HCT116 (cell line): ENCODE data around the gene CDKN1A. TPM values are rescaled to one million over a fixed set of nuclear protein-coding genes. Genes with fewer than 3 reads are reported as not detected.

ENCODE experiments used
- ATAC-seq: fragments of 200-7000 bp; cut with Tn5 transposase; 2 replicates; pipeline ENCODE4 v1.9.1; 2020; ENCODE audit warnings: mild to moderate bottlenecking, moderate library complexity
- BruUV-seq: library from RNA; stranded (reverse); fragments of 400-500 nt; replicated peaks from 2 replicates; lab custom pipeline; 2021; lab: Mats Ljungman, UMichigan
- CTCF ChIA-PET: fragments of 300-600 bp; sonication (Branson Sonifier 250); formaldehyde crosslinking; loops from one replicate; lab custom pipeline; 2021; ENCODE audit warnings: antibody characterized with exemption; lab: Charles Lee
- POLR2A ChIA-PET: fragments of 300-600, 350-600 bp; sonication (Branson Sonifier 250); formaldehyde crosslinking; loops from one replicate; lab custom pipeline; 2021; ENCODE audit warnings: antibody characterized with exemption; lab: Charles Lee
- RAD21 ChIA-PET, 2 experiments: fragments of 300-600 bp; sonication (Branson Sonifier 250); formaldehyde crosslinking; loops; one replicate each; lab custom pipeline; 2023; ENCODE audit warnings: low total read pairs in 2 of 2; ENCODE audit not compliant: uncharacterized antibody in 2 of 2, unreplicated experiment in 2 of 2, low non-redundant PET in 1 of 2; lab: Charles Lee
- DNase-seq: peaks from one replicate; pipeline ENCODE4 v3.0.0-alpha.2; 2010; ENCODE audit warnings: low read depth, low spot score
- H2AFZ ChIP-seq: fragments of 200-600 bp; shearing (Covaris generic), sonication (generic); 2 replicates; pipeline ENCODE4 v1.6.1; 2017; ENCODE audit warnings: low read depth, mixed run types, mixed read lengths, antibody characterized with exemption, low read length; ENCODE audit not compliant: poor library complexity, severe bottlenecking
- H3K27ac ChIP-seq: 2 replicates; pipeline ENCODE4 v1.5.1; 2012; ENCODE audit warnings: low read depth, low read length
- H3K27me3 ChIP-seq: fragments of 200-600 bp; sonication (generic); 2 replicates; pipeline ENCODE4 v1.6.1; 2016; ENCODE audit warnings: mixed run types, low read length, mixed read lengths; ENCODE audit not compliant: insufficient read depth
- H3K36me3 ChIP-seq, 2 experiments: fragments of 200-500 bp in 1 of 2; fragments of 200-600 bp in 1 of 2; sonication (Bioruptor generic) in 1 of 2; sonication (generic) in 1 of 2; 2 replicates each; pipeline versions ENCODE4 v1.5.1 to v1.6.1; 2014 to 2016; ENCODE audit warnings: low read length in 2 of 2, inconsistent platforms in 1 of 2, mixed read lengths in 1 of 2, mixed run types in 1 of 2; ENCODE audit not compliant: insufficient read depth in 2 of 2, control insufficient read depth in 1 of 2
- H3K4me1 ChIP-seq, 2 experiments: fragments of 200-600 bp in 1 of 2; sonication (generic) in 1 of 2; 2 replicates each; pipeline versions ENCODE4 v1.5.1 to v1.6.1; 2012 to 2017; ENCODE audit warnings: low read length in 2 of 2, inconsistent platforms in 1 of 2, mild to moderate bottlenecking in 1 of 2, mixed read lengths in 1 of 2, mixed run types in 1 of 2, moderate library complexity in 1 of 2; ENCODE audit not compliant: insufficient read depth in 2 of 2, control insufficient read depth in 1 of 2
- H3K4me2 ChIP-seq: fragments of 200-600 bp; sonication (generic); 2 replicates; pipeline ENCODE4 v1.6.1; 2017; ENCODE audit warnings: mixed run types, low read length, mixed read lengths
- H3K4me3 ChIP-seq, 2 experiments: fragments of 200-600 bp in 1 of 2; sonication (generic) in 1 of 2; replicated peaks in 1 of 2; 2 replicates each; pipeline ENCODE4 v1.5.1; 2011 to 2016; ENCODE audit warnings: low read length in 2 of 2, control low read depth in 1 of 2, low read depth in 1 of 2, mild to moderate bottlenecking in 1 of 2, mixed read lengths in 1 of 2, mixed run types in 1 of 2
- H3K79me2 ChIP-seq: fragments of 200-600 bp; sonication (generic); 2 replicates; pipeline ENCODE4 v1.6.1; 2017; ENCODE audit warnings: mild to moderate bottlenecking, mixed run types, low read length, moderate library complexity, mixed read lengths; ENCODE audit not compliant: insufficient read depth
- H3K9ac ChIP-seq: fragments of 200-600 bp; sonication (generic); 2 replicates; pipeline ENCODE4 v1.6.1; 2016; ENCODE audit warnings: low read length, mixed read lengths
- H3K9me2 ChIP-seq: fragments of 200-600 bp; sonication (generic), shearing (Covaris generic); 2 replicates; pipeline ENCODE4 v1.6.1; 2017; ENCODE audit warnings: mixed run types, mild to moderate bottlenecking, moderate library complexity; ENCODE audit not compliant: insufficient read depth
- H3K9me3 ChIP-seq, 2 experiments: fragments of 200-500 bp in 1 of 2; fragments of 200-600 bp in 1 of 2; sonication (Bioruptor generic) in 1 of 2; sonication (generic) in 1 of 2; 2 replicates each; pipeline ENCODE4 v1.6.1; 2014 to 2017; ENCODE audit warnings: low read length in 2 of 2, mixed read lengths in 2 of 2, inconsistent platforms in 1 of 2, low read depth in 1 of 2, mild to moderate bottlenecking in 1 of 2, mixed run types in 1 of 2, moderate library complexity in 1 of 2; ENCODE audit not compliant: control insufficient read depth in 1 of 2, insufficient read depth in 1 of 2
- H4K20me1 ChIP-seq: fragments of 200-600 bp; sonication (generic), shearing (Covaris generic); 2 replicates; pipeline ENCODE4 v1.6.1; 2017; ENCODE audit warnings: mixed run types, mild to moderate bottlenecking, moderate library complexity; ENCODE audit not compliant: insufficient read depth
- CBX3 ChIP-seq: IDR thresholded peaks from 2 replicates; pipeline ENCODE4 v1.6.1; 2012; ENCODE audit warnings: low read depth
- CEBPB ChIP-seq: IDR thresholded peaks from 2 replicates; pipeline ENCODE4 v1.6.1; 2012; ENCODE audit warnings: low read depth
- EGR1 ChIP-seq: IDR thresholded peaks from 2 replicates; pipeline ENCODE4 v1.6.1; 2012; ENCODE audit warnings: low read depth
- EZH2phosphoT487 ChIP-seq: fragments of 200-600 bp; IDR thresholded peaks from 2 replicates; pipeline ENCODE4 v1.6.1; 2018; ENCODE audit warnings: antibody characterized with exemption, borderline replicate concordance
- FOSL1 ChIP-seq: IDR thresholded peaks from 2 replicates; pipeline ENCODE4 v1.6.1; 2012; ENCODE audit warnings: low read depth
- JUND ChIP-seq: IDR thresholded peaks from 2 replicates; pipeline ENCODE4 v1.6.1; 2012
- POLR2A ChIP-seq: IDR thresholded peaks from 2 replicates; pipeline ENCODE4 v1.7.0; 2011; ENCODE audit warnings: borderline replicate concordance; ENCODE audit not compliant: insufficient read depth, insufficient read length; ENCODE audit errors: extremely low read depth
- POLR2AphosphoS5 ChIP-seq: IDR thresholded peaks from 2 replicates; pipeline ENCODE4 v1.6.1; 2011; ENCODE audit warnings: mild to moderate bottlenecking, low read depth, low read length, moderate library complexity
- RAD21 ChIP-seq: IDR thresholded peaks from 2 replicates; pipeline ENCODE4 v1.6.1; 2012; ENCODE audit warnings: low read depth, mild to moderate bottlenecking
- SIN3A ChIP-seq: IDR thresholded peaks from 2 replicates; pipeline ENCODE4 v1.6.1; 2012; ENCODE audit warnings: low read depth
- YY1 ChIP-seq: IDR thresholded peaks from 2 replicates; pipeline ENCODE4 v1.6.1; 2011; ENCODE audit warnings: low read length, low read depth, moderate library complexity, mild to moderate bottlenecking; ENCODE audit not compliant: insufficient replicate concordance; ENCODE audit errors: extremely low read depth
- ZFX ChIP-seq: fragments of 450-650 bp; IDR thresholded peaks from 2 replicates; pipeline ENCODE4 v1.6.1; 2017
- ZNF274 ChIP-seq: fragments of 200-500 bp; sonication (Bioruptor generic); IDR thresholded peaks from 2 replicates; pipeline ENCODE4 v1.6.1; 2014; ENCODE audit warnings: mild to moderate bottlenecking, low read depth, low read length, inconsistent platforms
- intact Hi-C: fragments of 100-400 bp; cut with micrococcal nuclease; formaldehyde crosslinking; loops from 2 replicates; pipeline ENCODE4 v1.10.0; 2022
- total RNA-seq: library from RNA; stranded (reverse); gene quantifications from one replicate; pipeline ENCODE4 v1.2.1, GENCODE V29; 2021; ENCODE audit not compliant: unreplicated experiment
- TF ChIP-seq, protein P1 (sequence below): IDR thresholded peaks from 2 replicates; pipeline ENCODE4 v1.6.1; 2012
- TF ChIP-seq, protein P2 (sequence below): IDR thresholded peaks from 2 replicates; pipeline ENCODE4 v1.6.1; 2012

The CDKN1A gene
- total RNA-seq, 1 experiment from 2014 or later: 179 TPM

DNA sequence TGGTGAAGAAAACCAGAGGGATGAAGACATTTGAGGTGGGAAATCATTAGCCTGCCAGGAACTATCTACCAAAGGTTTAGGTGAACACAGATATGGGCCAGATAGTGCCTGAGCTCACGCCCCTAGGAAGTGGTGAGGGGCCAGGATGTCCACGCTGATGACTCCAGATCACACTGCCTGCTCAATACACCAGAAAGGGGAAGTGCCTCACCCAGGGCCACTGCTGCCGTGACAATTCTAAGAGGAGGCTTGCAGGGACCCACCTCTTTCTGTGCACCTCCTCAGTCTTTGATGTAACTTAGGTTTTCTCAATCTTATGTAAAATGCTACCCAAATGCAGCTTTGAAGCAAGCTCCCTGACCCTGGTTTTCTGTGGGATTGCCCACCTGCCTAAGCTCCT, 13.7 kb downstream of the CDKN1A start:
- Histone ChIP-seq H2AFZ (no peak overlapping the region), H3K79me2 (no peaks in the 10 kb centered on the region), H3K9ac (no peak overlapping the region), H3K9me3 (no peaks in the 10 kb centered on the region), H3K36me3 (no peaks in the 10 kb centered on the region; a peak in 1 of 4 replicates), H3K9me2 (no peaks in the 10 kb centered on the region), H3K4me1 (no peaks in the 10 kb centered on the region), H4K20me1 (no peaks in the 10 kb centered on the region), H3K4me3 (no peak overlapping the region), H3K4me2 (no peak overlapping the region), H3K27ac (no peak overlapping the region), H3K27me3 (no peaks in the 10 kb centered on the region)
- ATAC-seq (no peak), DNase-seq (no peak)
- ChIA-PET CTCF (no interaction called here), POLR2A (interaction anchor here (0.8 to 1.0 kb wide), 2 partner anchors 9 to 14 kb away, joined by 3 to 4 read pairs; partner anchors contain the start of gene CDKN1A), RAD21 (no interaction called here)
- no peak for TF ChIP-seq JUND
- no peak for TF ChIP-seq ZNF274
- TF ChIP-seq YY1: no peak
- no peak for TF ChIP-seq FOSL1
- no peak for TF ChIP-seq ZFX
- TF ChIP-seq, protein P1, sequence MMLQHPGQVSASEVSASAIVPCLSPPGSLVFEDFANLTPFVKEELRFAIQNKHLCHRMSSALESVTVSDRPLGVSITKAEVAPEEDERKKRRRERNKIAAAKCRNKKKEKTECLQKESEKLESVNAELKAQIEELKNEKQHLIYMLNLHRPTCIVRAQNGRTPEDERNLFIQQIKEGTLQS: no peak
- TF ChIP-seq CBX3: no peak
- TF ChIP-seq EZH2phosphoT487: no peak
- intact Hi-C loops: no loop called here
- BruUV-seq: no TSS peak

DNA sequence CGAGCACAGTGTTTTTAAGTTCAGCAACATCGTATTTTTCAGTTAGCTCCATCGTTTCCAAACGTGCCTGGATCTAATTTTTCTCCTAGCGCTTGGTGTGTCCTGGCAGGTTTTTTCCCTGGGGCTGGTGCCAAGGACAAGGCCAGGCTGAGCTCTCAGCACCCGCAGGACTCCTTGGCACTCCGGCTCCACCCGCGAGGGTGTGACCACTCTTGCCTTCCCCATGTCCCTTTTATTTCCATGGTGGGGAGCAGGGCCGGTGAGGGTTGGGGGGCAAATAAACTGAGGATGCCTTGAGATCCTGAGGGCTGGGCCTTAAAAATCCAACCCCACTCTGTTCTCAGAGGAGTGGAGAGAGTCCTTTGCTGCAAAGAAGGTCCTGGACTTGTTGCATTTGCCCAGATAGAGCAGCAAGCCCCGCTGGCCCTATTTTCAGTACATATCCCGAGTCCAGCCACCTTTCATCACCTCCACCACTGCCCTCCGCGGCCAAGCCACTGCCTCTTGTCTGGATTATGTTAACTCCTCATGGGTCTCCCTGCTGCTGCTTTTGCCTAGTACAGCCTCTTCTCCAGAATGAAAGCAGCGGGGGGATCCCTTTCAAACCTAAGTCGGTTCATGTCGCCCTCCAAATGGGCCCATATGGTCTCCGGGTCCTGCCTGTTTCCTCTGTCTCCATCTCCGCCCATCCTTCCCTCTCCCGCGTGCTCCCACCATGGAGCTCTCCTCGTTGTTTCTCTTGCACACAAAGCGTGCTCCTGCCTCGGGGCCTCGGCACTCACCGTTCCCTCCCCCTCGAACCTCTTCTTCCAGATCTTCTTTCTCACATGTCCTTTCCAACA, 14.6 kb downstream of the CDKN1A start:
- RAD21 ChIA-PET: no interaction called here
- no peak overlapping the region for H3K9ac ChIP-seq
- TF ChIP-seq SIN3A (no peak), POLR2AphosphoS5 (no peak), POLR2A (no peak), EGR1 (no peak), CEBPB (no peak), CBX3 (no peak), RAD21 (no peak), FOSL1 (no peak)
- TF ChIP-seq, protein P1: no peak
- TF ChIP-seq, protein P2, sequence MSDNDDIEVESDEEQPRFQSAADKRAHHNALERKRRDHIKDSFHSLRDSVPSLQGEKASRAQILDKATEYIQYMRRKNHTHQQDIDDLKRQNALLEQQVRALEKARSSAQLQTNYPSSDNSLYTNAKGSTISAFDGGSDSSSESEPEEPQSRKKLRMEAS: no peak
- TF ChIP-seq, all 23 proteins: peak for 0

More for the DNA sequence above, 14.6 kb downstream of the CDKN1A start:
- Histone ChIP-seq H3K4me1 (no peaks in the 10 kb centered on the region), H3K4me3 (no peak overlapping the region), H4K20me1 (no peaks in the 10 kb centered on the region), H2AFZ (no peak overlapping the region), H3K36me3 (no peaks in the 10 kb centered on the region), H3K4me2 (no peak overlapping the region), H3K9me2 (no peaks in the 10 kb centered on the region), H3K79me2 (no peaks in the 10 kb centered on the region), H3K27ac (no peak overlapping the region), H3K27me3 (no peaks in the 10 kb centered on the region), H3K9me3 (no peaks in the 10 kb centered on the region)
- ATAC-seq (no peak), DNase-seq (no peak)
- ChIA-PET POLR2A (interaction anchor here (0.8 to 1.0 kb wide), 2 partner anchors 10 to 14 kb away, joined by 3 to 4 read pairs; partner anchors contain the start of gene CDKN1A), CTCF (no interaction called here)
- intact Hi-C loops: no loop called here
- BruUV-seq: no TSS peak
